Glomerular endothelial cell (primary cell): ENCODE measurements around the gene CDPF1. TPM values are rescaled to one million over a fixed set of nuclear protein-coding genes. Genes with fewer than 3 reads are reported as not detected.
A peak's percentile ranks its signal among the peaks of the same experiment; 100 is the strongest.

Experiments used
- DNase-seq: peaks from one replicate; pipeline ENCODE4 v3.0.0-alpha.2; 2011; ENCODE audit warnings: low read depth, low spot score; ENCODE audit errors: extremely low read depth
- total RNA-seq: library from RNA; depleted of rRNA; stranded (reverse); fragments of >200 nt; gene quantifications from 2 replicates; pipeline ENCODE4 v1.2.3, GENCODE V29; 2015

Gene CDPF1, protein sequence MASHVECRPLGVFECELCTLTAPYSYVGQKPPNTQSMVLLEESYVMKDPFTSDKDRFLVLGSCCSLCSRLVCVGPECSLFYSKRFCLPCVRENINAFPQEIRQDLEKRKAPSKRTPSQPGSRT
- 9.0 and 11.2 TPM in 2 replicates for total RNA-seq

DNA sequence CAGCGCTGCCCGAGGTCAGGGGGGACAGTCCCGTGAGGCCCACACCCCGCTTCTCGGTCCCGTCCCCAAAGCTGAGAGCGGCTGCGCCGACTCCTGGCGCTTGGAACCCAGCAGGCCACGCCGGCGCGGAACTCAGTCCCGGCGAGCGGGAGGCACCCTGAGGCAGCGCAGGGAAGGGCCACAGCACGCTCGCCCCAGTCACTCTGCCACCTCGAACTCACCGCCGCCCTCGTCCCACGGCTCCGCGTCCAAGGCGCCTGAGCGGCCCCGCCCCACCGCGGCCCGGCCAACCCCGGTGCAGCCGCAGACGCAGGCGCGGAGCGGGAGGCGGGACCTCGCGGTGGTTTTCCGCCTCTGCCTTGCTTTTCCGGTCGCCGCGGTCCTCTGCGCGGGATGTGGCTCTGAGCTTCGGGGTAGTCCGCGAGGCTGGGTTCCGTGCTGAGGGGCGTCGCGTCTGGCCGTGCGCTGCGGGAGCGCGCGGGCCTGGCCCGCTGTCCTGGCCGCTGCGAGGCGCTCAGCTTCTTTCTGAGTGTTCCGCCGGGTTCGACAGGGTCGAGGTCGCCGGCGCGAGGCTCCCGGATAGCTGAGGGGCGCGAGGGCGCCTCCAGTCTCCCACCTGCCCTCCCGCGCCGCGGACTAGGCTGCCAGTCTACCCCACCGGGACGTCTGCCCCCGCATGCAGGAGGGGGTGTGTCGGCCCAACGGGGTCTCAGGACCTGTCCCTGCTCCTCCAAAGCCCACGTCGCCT is at the start of gene CDPF1:
TSS of gene CDPF1 (minus strand) at position 259 of the 748 bp plus-strand sequence. CDS start 2,009 bp downstream, outside the sequence.
- no peak for DNase-seq

DNA sequence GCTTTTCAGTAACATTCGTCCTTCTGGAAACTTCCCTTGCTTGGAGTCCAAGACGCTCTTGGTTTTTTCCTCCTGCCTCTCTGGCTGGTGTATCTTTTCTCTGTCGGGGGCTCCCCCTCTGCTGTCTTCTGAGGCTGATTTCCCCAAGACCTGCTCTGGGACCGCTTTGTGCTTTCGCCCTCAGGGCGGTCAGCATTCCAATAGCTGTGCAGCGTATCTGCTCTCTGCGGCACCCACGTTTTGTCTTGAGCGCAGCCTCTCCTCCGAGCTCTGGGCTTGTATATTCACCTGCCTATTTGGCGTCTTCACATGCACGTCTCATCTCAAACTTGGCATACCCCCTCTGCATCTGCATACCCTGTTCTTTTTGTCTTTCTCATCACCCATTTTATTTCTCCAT is 49.0 kb upstream of the CDPF1 start:
- no peak for DNase-seq

DNA sequence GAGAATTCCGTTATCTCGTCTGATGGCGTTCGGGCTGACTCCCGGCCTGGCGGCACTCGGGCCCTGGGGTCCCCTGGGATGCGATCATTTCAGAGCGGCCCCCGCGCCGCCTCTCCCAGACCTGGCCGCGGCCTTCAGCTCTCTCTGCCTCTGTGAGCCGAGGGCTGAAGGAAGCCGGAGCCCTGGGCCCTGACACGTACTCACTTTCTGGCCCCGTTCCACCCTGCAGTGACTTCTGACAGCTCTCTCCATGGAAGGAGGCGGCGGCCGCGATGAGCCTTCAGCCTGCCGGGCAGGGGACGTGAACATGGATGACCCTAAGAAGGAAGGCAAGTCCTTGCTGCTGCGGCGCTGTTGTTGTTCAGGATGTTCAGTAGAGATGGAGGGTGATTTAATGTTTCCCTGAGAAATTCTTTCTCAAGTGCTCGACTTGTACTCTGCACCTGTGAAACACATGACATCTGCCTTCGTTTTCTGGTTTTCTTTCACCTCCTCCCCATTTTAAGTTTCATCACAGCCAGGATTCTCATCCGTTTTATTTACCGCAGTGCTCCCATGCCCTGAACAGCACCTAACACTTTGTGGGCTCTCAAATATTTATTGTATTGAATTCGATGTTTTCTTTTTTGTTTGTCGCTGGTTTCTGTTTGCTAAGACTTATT is 47.2 kb upstream of the CDPF1 start:
- DNase-seq, result no peak

DNA sequence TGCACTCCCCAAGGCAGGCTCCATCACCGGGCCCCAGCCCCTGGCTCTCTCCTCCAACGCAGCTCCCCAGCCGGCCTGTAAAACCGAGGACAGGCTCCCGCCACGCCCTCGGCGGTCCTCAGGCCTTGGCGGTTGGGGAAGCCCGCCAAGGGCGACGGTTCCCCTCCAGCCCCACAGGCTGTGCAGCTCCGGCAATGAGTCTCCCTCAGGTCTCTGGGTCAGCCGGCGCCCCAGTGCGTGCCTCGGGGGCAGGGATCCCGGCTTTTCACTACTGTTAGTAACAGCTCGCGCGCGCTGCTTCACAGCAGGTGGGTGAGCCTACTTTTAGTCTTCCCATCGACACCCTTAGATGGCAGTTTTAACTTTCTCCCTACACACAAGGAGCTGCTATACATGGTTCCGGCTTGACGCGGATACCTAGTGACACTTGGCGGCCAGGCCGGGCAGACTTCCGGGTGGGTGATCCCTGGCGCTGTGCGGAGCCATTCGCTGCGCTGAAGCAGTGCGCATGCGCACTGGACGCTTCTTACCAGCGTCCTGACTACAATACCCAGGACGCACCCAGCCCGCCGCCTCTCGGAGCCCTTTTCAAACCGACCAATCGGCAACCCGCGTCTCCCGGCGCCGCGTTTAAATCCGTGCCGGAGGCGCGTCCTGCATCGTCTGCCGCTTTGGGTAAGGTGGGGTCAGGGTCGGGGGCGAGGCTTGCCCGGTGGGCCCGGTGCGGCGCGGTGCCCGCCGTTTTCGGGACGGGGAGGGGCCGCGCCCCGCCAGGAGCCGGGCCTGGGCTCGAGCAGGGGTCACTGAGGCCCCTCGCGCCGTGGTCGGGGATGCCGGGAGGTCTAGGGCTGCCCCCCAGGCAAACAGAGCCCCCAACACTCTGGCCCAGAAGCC is 46.4 kb upstream of the CDPF1 start, which contains the start of gene GTSE1:
TSS of gene GTSE1 (plus strand) at position 614 of the 894 bp plus-strand sequence. CDS start 531 bp downstream, outside the sequence.
- DNase-seq, result peak; percentile 82

DNA sequence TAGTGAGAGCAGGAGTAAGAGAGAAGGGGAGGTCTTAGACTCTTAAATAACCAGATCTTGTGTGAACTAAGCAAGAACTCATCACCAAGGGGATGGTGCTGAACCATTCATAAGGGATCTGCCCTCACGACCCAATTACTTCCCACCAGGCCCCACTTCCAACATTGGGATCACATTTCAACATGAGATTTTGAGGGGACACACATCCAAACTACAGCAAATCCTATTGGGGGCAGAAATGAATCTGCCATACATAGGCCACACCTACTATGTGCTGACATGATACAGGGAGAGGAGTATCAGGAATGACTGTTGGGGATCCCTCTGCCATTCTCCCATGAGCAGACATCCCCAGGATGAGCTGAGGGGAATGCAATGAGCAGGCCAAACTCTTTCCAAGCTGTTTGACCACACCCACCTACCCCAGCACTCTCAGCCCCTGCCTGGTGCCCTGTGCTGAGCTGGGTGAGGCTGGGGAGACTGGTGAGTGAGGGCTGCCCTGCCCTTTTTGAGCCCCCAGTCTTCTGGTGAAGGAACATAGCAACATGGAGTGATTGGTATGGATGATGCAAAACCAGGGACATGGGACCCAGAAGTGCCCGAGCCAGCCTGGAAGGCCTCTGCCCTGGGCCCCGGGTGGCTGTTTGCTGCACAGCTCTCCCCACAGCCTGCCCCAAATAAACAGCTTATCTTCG is 45.3 kb upstream of the CDPF1 start:
- no peak for DNase-seq

DNA sequence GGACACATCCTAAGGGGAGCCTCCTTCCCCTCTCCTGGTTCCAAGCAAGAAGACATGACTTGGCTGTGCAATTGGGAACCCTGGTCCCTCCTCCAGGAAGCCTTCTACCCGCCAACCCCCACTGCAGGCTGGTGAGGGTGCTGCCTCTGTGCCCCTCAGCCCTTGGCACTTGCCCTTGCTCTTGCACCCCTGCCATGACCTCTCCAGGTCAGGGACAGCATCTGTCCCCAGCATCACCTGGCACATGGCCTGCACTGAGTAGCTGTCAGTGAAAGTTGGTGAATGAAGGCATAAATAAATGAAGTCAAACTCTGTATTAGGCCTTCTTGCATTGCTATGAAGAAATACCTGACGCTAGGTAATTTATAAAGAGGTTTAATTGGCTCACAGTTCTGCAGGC is 44.7 kb upstream of the CDPF1 start:
- no peak for DNase-seq

DNA sequence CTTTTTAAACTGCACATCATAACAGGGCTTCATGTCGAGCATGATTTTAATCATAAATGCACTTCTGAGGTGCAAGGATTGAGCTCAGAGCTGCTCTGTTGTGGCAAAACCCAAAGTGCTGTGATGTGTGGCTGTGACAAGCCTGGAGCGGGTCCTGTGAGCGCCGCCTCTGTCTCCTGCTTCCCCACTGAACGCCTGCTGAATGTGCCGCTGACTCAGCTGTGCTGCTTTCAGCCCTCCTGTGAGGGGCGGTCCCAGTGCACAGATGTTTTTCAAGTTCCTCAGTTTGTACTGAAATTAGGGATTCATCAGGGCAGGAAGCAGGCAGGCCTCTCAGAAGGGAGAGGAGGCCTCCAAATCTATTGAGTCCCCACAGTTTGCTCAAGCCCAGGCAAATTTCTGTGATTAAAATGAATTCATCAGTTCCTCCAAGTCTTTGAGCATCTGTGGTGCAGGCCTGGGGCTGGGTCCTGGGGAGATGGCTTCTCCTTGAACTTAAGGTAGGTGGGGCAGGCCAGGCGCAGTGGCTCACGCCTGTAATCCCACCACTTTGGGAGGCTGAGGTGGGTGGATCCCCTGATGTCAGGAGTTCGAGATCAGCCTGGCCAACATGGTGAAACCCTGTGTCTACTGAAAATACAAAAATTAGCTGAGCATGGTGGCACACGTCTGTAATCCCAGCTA is 43.6 kb upstream of the CDPF1 start:
- DNase-seq, result no peak

DNA sequence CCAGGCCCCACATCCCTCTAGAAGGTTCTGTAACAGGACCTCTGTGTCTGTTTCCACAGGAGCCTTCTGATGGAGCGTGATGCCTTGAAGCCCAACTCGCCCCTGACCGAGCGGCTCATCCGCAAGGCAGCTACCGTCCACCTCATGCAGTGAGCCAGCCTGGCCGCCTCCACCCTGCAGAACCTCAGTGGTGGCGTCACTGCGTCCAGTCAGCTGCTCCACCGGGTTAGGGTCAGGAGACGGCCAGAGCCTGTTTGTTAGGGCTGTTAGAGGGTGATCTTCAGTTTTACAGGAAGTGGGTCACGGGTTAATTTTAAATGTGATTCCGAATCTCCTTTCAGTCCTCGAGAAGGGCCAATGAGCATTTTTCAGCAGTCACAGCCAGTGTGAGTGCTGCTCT is 42.6 kb upstream of the CDPF1 start:
- DNase-seq, result no peak

DNA sequence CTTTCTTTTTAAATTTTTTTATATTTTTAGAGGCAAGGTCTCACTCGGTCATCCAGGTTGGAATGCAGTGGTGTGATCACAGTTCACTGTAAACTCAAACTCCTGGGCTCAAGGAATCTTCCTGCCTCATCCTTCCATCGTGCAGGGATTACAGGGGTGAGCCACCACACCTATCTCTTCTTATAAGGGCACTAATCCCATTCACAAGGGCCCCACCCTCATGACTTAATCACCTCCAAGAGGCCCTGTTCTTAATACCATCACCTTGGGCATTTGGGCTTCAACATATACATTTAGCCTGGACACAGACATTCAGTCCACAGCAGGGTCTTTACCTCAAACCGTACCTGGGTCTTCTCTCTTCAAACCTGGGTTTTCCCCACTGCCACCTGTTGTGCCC is 42.1 kb upstream of the CDPF1 start:
- DNase-seq, result no peak

DNA sequence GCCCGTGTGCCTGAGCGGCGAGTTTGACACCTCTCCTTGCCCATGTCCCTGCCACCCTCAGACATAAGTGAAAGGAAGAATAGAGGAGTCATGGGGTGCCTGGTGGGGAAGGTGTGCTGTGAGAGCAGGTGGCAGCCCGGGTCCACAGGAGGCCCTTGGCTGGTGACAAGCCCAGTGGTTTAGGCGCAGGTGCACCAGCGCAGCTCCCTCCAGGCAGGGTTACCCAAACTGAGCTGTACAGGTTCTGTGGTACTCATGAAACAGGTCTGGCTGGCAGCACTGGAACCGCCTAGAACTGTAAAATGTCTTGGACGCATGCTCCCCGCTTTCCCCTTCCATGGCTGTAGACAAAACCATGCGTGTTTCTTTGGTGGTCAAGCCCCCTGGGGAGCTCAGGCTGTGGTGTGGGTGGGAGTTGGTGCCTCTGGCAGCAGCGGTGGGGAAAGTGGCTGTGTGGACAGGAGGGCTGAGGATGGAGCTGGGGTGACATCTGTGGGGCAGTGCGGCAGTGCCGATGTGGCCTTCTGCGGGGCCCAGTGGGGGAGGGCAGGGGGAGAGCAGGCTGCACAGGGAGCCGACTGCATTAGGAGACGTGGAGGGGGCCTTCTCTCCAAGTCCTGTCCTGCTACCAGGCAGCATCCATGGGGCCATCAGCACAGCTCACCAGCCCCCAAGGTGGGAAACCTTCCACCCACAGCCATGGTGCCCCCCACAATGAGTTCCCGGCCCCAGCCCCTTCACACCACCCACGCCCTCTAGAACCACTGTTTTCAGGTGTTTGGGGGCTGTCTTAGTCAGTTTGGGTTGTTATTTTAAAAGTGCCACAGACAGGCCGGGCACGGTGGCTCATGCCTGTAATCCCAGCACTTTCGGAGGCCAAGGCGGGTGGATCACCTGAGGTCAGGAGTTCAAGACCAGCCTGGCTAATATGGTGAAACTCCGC is 41.0 kb upstream of the CDPF1 start:
- DNase-seq, result no peak

DNA sequence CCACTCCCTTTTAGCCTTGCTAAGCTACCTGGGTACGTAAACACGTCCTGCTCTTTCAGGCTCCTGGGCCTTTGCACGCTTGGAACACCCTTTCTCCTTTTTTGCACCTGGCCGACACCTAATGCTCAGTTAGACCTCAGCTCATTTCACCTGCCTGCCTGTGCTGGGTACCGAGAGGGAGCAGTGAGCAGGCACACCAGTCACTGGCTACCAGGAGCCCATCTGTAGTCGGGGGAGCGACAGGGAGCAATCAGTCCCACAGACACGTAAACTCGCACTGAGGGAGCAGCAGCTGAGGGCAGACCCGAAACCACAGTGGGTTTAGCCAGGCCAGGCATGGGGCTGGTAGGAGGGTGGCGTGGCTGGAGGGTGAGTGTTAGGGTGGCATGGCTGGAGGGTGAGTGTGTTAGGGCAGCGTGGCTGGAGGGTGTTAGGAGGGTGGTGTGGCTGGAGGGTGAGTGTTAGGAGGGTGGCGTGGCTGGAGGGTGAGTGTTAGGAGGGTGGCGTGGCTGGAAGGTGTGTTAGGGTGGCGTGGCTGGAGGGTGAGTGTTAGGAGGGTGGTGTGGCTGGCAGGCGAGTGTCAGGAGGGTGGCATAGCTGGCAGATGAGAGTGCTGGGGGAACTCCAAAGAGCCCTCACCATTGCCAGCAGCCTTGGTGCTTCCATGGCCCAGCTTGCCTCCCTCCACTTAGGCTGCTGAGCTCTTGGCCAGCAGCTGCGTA is 40.2 kb upstream of the CDPF1 start:
- DNase-seq, result no peak

DNA sequence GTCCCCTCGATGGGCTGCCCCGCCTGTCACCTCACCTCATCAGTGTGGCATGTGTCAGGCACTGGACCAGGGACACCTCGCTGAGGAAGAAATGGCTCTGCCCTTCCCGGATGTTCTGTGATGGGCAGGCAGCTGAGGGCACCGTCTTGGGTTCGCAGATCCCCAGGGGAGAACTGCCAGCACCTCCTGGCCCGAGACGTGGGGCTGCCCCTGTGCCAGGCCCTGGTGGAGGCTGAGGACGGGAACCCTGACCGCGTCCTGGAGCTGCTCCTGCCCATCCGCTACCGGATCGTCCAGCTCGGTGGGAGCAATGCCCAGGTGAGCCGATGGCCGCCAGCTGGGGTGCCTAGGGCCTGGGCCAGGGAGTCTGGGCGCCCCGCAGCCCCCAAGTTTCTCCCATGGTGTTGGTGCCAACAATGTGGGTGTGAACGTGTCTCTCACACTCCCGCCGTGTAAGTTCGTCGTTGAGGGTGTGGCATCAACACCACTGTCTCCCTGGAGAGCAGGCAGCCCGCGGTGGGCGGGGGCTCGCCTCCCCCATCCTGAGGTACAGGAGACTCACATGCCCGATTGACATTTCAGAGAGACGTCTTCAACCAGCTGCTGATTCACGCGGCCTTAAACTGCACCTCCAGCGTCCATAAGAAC is 39.3 kb upstream of the CDPF1 start:
- DNase-seq, result no peak

DNA sequence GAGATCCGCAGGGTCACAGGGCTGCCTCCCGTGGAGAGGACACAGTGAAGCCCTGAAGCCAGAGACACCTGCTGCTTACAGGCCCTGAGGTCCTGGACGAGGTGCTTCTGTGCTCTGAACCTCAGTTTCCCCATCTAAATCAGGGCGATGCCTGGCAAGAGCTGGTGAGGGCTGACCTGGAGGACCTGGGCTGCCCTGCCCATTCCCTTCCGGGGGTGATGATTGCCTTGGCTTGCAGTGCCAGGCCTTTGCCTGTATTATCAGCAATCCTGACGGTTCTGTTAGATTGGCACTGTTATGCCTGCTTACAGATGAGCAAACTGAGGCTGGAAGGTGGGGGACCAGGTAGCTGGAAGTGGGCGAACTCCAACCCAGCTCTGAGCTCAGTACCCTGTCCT is 38.8 kb upstream of the CDPF1 start:
- DNase-seq, result no peak

DNA sequence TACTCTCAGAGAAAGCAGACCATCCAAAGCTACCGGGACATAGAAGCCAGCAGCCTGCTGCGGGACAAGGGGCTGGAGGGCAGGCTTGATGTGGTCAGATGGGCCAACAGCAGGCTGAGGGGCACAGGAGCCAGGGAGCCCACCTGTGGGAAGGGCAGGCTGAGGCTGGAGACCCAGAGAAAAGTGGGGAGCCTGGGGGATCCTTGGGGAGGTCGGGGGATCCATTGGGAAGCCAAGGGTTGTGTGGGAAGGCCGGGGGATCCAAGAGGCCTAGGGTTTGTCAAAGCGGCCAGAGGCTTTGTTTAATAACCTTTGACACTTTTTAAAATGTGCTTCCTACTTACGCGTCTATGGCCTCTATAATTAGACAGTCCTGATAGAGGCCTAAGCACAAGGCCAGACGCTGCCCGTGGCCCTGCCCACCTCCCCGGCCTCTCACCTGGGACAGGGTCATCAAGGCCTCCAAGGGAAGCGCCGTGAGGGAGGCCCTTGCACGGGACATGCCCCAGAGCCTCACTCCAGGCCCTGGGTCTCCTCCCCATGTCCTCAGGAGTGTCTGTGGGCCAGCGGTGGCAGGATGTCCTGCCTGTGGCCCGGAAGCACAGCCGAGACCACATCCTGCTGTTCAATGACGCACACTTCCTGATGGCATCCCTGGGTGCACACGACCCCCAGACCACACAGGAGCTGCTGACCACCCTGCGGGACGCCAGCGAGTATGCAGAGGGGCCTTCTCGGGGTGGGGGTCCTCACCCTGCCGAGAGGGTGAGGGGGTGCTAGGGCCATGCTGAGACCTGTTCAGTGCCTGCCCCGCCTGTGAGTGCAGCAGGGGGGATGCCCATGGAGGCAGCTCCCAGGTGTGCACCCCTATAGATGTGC is 38.0 kb upstream of the CDPF1 start:
- DNase-seq, result no peak

DNA sequence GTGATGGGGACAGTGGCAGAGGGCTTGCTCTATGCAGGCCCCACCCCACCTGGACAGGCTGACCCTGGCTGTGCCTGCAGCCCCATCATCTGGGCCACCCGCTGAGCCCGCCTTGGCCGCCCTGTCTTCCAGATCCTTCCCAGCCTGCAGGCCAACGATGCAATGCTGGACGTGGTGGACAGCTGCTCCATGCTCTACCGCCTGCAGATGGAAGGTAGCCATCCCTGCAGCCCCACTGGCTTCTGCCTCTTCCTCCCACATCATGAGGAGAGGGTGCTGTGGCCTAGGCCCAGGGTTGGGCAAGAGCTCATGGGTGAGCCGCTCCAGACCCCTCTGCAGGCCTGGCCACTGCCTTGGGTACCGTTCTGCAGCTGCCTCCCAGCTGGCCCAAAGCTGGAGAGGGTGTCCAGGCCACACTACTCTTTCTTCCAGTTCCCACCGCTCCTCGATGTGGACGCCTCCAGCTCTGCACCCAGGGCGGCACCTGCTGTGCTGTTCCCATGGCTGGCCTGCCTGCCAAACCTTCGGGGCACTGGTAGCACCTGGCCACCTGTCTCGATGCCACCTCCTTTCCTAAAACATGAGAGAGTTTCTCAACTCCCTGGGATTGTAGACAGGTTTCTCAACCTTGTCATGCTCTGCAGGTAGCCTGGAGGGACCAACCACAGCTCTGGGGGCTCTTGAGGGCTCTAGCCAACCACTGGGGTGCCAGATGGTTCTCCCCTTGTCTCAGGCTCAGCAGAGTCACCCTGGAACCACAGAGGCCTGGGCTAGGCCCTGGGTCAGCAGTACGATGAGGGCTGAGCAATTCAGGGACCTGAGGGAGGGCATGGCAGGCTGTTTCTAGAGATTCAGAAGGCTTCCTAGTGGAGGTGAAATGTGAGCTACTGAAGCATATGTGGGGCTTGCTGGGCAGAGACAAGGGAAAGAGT is 37.1 kb upstream of the CDPF1 start:
- DNase-seq, result no peak

DNA sequence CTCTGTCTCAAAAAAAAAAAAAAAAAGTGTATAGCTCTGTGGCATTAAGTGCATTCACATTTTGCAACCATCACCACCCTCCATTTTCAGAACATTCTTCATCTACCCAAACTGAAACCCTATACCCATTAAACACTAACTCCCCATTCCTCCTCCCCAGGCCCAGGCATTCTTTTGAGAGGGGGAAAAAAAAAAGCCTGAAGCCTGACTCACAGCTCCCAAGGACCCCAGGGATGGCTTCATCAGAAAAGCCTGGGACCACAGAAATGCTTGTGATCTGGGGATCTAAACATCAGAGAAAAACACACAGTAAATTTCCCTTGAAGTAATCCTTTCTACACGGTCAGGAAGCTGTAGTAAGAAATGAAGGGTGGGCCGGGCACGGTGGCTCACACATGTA is 35.9 kb upstream of the CDPF1 start:
- DNase-seq, result no peak
